IPS DF 6.9 (cell line): ENCODE data around the gene SRRM4.

ENCODE experiments used
- DNase-seq: peaks from one replicate; pipeline ENCODE4 v3.0.0-alpha.2; 2013; ENCODE audit warnings: low read depth, low spot score
- H3K27ac ChIP-seq: one replicate; pipeline ENCODE4 v1.5.1; 2013; ENCODE audit warnings: low read length, control low read depth
- H3K27me3 ChIP-seq: 2 replicates; pipeline ENCODE4 v1.6.1; 2013; ENCODE audit warnings: mild to moderate bottlenecking, low read length; ENCODE audit not compliant: control insufficient read depth, insufficient read depth
- H3K36me3 ChIP-seq: 2 replicates; pipeline ENCODE4 v1.6.1; 2013; ENCODE audit warnings: low read length; ENCODE audit not compliant: control insufficient read depth, insufficient read depth
- H3K4me1 ChIP-seq: 2 replicates; pipeline ENCODE4 v1.6.1; 2013; ENCODE audit warnings: low read length; ENCODE audit not compliant: control insufficient read depth, insufficient read depth
- H3K4me3 ChIP-seq: 2 replicates; pipeline ENCODE4 v1.5.1; 2013; ENCODE audit warnings: mild to moderate bottlenecking, low read length
- H3K9me3 ChIP-seq: 2 replicates; pipeline ENCODE4 v1.6.1; 2013; ENCODE audit warnings: low read length, inconsistent platforms; ENCODE audit not compliant: control insufficient read depth, insufficient read depth
- WGBS: extraction: QIAGEN DNeasy Blood & Tissue Kit; methylation state at CpG from one replicate; pipeline ENCODE4 v1.1.7; 2013; ENCODE audit warnings: mixed read lengths, missing lambda C conversion rate; ENCODE audit not compliant: insufficient read length, insufficient coverage; 5-methylcytosine and 5-hydroxymethylcytosine counted together

The SRRM4 gene

DNA sequence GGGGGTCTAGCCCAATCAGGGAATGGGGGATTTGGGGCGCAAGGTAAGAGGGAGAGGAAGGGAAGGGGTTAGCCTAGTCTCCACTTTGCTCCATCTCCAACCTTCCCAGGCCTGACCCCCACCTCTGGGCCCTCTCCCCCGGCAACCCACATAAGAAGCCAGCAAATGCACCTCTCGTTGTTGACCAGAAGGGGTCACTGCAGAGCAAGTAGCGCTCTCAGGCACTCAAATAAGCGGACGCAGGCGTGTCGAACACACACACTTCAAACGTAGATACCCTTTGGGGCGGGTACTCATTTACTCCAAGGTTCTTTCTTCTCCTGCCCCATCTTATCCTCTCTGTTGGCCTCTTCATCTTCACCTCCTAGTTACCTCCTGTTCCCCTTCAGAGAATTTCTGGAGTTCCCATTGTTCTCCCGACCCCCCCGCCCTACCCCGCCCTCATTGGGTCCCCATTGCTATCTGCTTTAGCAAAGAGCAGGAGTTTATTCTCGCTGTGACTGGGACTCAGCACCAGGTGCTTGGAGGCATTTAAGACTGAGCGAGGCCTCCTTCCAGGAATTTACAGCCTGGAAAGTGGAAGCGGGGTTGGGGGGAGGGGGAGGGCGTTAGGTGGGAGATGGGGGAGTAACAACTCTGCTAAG lies 1.5 kb upstream of the SRRM4 start:
- peak; percentile 92 for DNase-seq

DNA sequence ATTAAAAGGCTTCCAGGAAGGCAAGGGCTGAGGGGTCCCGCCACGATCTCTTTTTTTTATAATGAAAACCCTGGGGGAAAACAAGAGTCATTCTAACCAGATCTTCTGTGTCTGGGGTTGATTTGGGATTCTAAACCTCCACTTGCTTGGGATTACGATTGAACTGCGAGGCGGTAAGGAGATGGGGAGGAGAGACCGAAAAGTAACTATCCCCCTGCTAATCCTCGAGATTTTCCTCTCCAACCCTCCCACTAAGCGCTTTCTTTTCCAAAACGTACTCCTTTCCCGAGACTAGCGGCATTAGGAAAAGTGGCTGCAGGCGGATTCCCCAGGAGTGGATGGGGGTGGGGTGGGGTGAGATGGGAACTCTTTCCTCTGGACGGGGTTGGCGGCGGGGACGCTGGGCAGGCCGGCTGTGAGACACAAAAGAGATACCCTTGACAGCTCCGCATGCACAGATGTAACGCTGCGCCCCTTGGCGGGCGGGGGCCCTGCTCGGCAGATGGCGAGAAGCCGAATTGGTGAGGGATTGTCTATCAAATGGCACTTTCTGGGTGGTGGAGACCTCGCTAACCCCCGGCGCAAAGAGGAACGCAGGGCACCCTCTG lies 830 bp upstream of the SRRM4 start:
- H3K4me3 ChIP-seq: peak overlapping the region; percentile 57; the same call in 1 of the 2 replicates
- no peak for DNase-seq

More for the DNA sequence above, 1.5 kb upstream of the SRRM4 start:
- no peaks in the 10 kb centered on the region for H3K4me1 ChIP-seq
- no peaks in the 10 kb centered on the region for H3K9me3 ChIP-seq
- peak overlapping the region; percentile 57; the same call in 1 of the 2 replicates for H3K4me3 ChIP-seq
- no peaks in the 10 kb centered on the region for H3K36me3 ChIP-seq
- H3K27me3 ChIP-seq: peaks cover 4% of the 10 kb centered on the region; the same call in 1 of the 2 replicates
- WGBS: no CpG with 5 or more reads among the region's 17 CpGs
- H3K27ac ChIP-seq: no peak overlapping the region

DNA sequence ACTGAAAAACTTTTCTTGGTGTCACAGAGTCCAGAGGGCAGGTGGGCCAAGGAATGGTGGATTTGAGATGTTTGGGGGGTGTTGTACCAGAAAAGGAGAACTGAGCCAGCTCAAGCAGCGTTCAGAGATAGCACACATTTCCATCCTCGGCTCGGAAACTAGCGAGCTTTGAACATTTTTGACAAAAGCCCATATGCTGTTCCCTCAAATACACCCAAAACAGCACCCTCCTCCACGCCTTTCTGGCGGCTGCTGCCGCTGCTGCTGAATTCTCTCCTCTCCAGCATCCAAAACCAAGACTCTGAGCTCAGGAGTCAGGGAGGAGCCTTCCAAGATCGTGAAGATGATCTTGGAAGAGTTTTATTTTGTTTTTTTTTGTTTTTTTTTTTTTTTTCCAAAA lies 961 bp downstream of the SRRM4 start:
- H3K27ac ChIP-seq: no peak overlapping the region
- no CpG with 5 or more reads among the region's 8 CpGs for WGBS
- H3K4me1 ChIP-seq: no peaks in the 10 kb centered on the region
- no peaks in the 10 kb centered on the region for H3K36me3 ChIP-seq
- no peaks in the 10 kb centered on the region for H3K9me3 ChIP-seq
- H3K4me3 ChIP-seq: no peak overlapping the region; the same call in 1 of the 2 replicates
- peaks cover 4% of the 10 kb centered on the region; the same call in 1 of the 2 replicates for H3K27me3 ChIP-seq
- no peak for DNase-seq

More for the DNA sequence above, 830 bp upstream of the SRRM4 start:
- WGBS: no CpG with 5 or more reads among the region's 29 CpGs
- H3K9me3 ChIP-seq: no peaks in the 10 kb centered on the region
- H3K4me1 ChIP-seq: no peaks in the 10 kb centered on the region
- no peak overlapping the region for H3K27ac ChIP-seq
- no peaks in the 10 kb centered on the region for H3K36me3 ChIP-seq
- peaks cover 4% of the 10 kb centered on the region; the same call in 1 of the 2 replicates for H3K27me3 ChIP-seq

DNA sequence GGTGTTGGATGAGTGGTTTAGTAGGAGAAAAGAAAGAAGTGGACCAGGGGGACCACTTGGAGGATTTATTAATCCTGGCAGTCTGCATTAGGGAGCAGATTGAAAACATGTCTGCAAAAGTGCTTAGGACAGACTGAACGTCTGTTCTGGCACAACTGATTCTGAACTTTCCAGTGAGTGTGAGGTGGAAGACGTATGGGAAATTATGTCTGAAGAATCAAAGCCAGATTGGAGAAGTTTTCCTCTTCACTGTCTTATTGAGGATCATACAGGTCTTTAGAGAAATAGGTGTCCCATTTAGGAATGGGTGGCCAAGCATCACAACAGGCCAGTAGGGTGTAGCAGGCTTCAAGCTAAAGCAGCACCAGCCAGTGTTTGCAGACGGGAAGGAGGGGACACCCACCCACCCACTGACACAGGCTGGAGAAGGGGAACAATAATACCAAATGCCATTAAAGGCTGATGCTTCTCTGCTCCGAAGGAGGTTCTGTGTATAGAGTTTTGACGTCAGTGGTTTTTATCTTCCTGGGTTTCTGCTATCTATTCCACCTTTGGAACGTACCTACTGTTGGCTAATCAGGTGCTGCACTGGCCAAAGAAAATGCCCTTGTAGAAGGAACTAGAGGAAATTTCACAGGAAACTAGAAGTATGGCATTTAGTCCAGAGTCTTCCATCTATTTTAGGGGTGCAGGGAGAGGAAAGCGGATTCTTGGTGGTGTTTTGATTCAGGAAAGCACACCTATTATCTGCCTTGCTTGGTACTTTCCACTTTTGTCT lies 1.8 kb downstream of the SRRM4 start:
- no peak for DNase-seq

DNA sequence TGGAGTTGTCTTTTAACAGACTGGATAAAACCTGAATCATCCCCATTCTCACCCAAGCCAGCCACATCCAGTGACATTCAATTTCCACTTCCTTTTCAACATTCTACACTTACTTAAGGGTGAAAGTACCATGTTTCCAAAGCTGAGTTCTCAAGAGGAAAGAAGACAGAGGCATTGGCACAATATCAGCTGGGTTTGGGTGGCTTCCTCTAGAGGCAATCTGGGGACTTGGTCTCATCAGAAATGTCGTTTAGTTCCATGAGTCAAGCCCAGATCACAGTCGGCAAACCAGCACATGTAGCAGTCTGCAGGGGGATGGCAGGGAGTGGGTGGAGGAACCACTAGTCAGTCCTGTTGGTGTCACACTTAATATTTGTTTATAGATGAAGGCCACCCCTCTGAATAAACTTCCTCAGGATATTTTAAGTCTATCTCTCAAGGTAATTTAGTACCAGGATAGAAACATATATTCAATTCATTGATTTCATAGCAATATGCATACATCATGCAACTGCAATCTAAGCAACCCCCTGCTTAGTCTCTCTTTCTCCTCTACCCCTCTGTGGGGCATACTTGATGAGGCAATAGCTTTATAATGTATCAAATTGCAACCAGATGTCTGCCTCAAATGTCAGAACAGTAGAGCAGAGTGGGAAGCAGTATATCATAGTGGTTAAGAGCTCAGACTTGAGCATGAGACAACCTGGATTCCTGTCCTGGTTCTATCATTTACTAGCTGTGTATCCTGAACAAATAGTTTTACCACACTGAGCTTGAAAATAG lies 3.0 kb downstream of the SRRM4 start:
- WGBS: no CpG with 5 or more reads among the region's 2 CpGs
- no peaks in the 10 kb centered on the region for H3K36me3 ChIP-seq

More for the DNA sequence above, 1.8 kb downstream of the SRRM4 start:
- Histone ChIP-seq H3K4me1 (no peaks in the 10 kb centered on the region), H3K9me3 (no peaks in the 10 kb centered on the region), H3K27me3 (peaks cover 4% of the 10 kb centered on the region; the same call in 1 of the 2 replicates), H3K27ac (no peak overlapping the region), H3K4me3 (no peak overlapping the region), H3K36me3 (no peaks in the 10 kb centered on the region)
- no CpG with 5 or more reads among the region's 7 CpGs for WGBS

DNA sequence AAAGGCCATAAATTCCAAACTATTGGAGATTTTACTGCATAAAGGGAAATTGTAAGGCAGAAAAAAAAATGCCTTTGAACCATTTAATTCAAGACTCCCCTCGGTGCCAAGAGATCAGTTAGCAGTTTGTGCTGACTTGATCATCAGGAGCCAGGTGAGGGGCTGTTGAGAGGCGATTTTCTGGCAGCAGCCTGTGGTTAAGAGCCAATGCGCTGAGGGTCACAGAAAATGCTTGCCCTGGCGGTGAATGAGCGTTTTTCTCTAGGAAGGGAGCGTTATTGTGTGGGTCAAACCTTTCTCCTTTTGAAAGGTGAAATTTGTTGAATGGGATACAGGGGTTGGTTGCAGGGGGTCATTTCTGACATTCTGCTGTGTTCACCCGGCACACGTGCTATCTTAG lies 4.7 kb downstream of the SRRM4 start:
- Histone ChIP-seq H3K9me3 (no peaks in the 10 kb centered on the region), H3K4me3 (no peak overlapping the region), H3K27ac (no peak overlapping the region), H3K4me1 (no peaks in the 10 kb centered on the region), H3K36me3 (no peaks in the 10 kb centered on the region), H3K27me3 (peaks cover 4% of the 10 kb centered on the region; the same call in 1 of the 2 replicates)
- DNase-seq: no peak
- WGBS: no CpG with 5 or more reads among the region's 8 CpGs

More for the DNA sequence above, 3.0 kb downstream of the SRRM4 start:
- Histone ChIP-seq H3K4me3 (no peak overlapping the region), H3K27ac (no peak overlapping the region), H3K9me3 (no peaks in the 10 kb centered on the region), H3K4me1 (no peaks in the 10 kb centered on the region), H3K27me3 (peaks cover 4% of the 10 kb centered on the region; the same call in 1 of the 2 replicates)
- DNase-seq: no peak

DNA sequence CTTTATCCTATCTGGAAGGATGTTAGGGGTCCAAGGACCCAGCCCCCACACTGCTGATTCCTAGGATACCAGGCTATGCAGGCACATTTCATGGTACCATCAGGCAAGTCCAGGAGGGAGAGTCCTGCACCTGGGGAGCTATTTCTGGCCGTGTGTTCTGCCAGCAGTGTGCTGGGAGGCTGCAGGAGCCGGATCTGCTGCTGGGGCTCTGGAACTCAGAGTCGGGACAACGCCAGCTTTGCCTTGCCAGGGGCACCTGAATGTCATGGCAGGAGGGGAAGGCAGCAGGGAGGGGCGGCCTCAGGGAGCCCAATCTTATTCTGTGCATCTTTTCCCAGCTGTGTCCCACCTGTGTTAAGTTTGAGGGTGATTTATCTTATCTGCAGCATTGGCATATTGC lies 17.8 kb downstream of the SRRM4 start:
- H3K27me3 ChIP-seq: no peaks in the 10 kb centered on the region
- no peak overlapping the region for H3K4me3 ChIP-seq
- no CpG with 5 or more reads among the region's 5 CpGs for WGBS
- H3K9me3 ChIP-seq: no peaks in the 10 kb centered on the region
- DNase-seq: no peak
- H3K4me1 ChIP-seq: no peaks in the 10 kb centered on the region
- no peak overlapping the region for H3K27ac ChIP-seq
- H3K36me3 ChIP-seq: no peaks in the 10 kb centered on the region

DNA sequence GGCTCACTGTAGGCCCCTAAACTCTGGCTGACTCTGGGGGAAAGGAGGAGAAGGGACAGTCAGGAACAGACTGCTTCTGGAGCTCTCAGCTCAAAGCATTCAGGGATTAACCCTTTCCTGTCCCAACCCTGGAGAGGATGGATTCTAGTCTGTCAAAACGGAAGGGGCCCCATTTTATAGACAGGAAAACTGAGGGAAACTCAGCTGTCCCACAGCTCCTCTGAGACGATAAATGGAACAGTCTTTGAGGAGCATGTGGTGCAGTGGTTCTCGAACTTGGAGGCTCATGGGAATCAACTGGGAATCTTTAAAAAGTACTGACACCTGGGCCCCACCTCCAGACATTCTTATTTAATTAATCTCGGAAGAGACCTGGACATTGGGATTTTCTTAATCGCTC lies 23.7 kb downstream of the SRRM4 start:
- no CpG with 5 or more reads among the region's 5 CpGs for WGBS
- DNase-seq: no peak
- H3K27ac ChIP-seq: no peak overlapping the region
- H3K4me1 ChIP-seq: peaks cover 7% of the 10 kb centered on the region
- H3K9me3 ChIP-seq: no peaks in the 10 kb centered on the region
- H3K27me3 ChIP-seq: no peaks in the 10 kb centered on the region
- no peaks in the 10 kb centered on the region for H3K36me3 ChIP-seq
- no peak overlapping the region for H3K4me3 ChIP-seq

DNA sequence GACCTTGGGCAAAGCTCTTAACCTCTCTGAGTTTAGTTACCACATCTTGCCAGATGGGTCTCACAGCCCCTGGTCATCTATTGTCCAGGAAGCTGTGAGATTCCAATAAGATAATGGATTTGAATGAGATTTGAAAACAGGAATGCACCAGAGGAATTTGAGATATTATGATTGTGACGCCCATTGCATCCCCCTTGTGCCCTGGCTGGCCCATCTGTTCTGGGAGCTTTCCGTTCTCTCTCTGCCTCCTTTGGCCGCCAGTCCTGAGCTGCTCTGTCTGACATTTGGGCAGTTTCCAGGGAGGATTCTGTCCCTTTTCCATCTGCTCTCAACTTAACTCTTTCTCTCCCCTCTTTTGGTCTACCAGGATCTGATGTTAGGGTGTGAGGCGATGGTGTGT lies 24.6 kb downstream of the SRRM4 start:
- DNase-seq: no peak
- no peaks in the 10 kb centered on the region for H3K36me3 ChIP-seq
- no peaks in the 10 kb centered on the region for H3K27me3 ChIP-seq
- no peak overlapping the region for H3K4me3 ChIP-seq
- H3K4me1 ChIP-seq: peaks cover 7% of the 10 kb centered on the region
- H3K9me3 ChIP-seq: no peaks in the 10 kb centered on the region
- no peak overlapping the region for H3K27ac ChIP-seq
- WGBS: no CpG with 5 or more reads among the region's 4 CpGs

DNA sequence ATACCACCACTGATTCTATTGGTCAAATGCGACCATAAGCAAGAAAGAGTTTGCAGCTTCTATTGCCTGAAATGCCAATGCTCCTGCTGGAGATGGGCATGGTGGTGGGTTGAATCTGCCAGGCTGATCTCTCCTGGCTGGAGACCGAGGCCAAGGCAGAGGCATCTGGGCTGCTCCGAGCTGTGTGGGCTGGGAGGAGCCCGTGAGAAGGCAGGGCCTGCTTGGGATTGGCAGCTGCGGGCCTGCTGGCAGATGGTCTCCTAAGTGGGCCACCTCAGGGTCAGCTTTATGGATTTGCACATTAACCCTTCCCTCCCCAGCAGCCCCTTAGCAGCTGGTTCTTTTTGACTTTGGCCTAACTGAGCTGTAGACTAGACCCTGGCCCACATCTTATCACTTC lies 25.4 kb downstream of the SRRM4 start:
- H3K4me1 ChIP-seq: peaks cover 7% of the 10 kb centered on the region
- H3K27ac ChIP-seq: no peak overlapping the region
- no peaks in the 10 kb centered on the region for H3K36me3 ChIP-seq
- no peaks in the 10 kb centered on the region for H3K27me3 ChIP-seq
- WGBS: no CpG with 5 or more reads among the region's 5 CpGs
- no peak for DNase-seq
- H3K4me3 ChIP-seq: no peak overlapping the region
- H3K9me3 ChIP-seq: no peaks in the 10 kb centered on the region
